HFFc6 (cell line): Measurements from ENCODE around the gene EEF1G. TPM values are rescaled to one million over a fixed set of nuclear protein-coding genes. Genes with fewer than 3 reads are reported as not detected.

Source experiments
- DNase-seq: peaks from one replicate; pipeline ENCODE4 v3.0.0-alpha.2; 2018
- H3K27ac Mint-ChIP-seq: 2 replicates; pipeline ENCODE4 v1.8.0; 2020; ENCODE audit warnings: mild to moderate bottlenecking, mixed read lengths
- H3K27me3 Mint-ChIP-seq: 2 replicates; pipeline ENCODE4 v1.8.0; 2021; ENCODE audit warnings: mild to moderate bottlenecking, moderate library complexity, mixed read lengths; ENCODE audit not compliant: insufficient read depth
- H3K36me3 Mint-ChIP-seq: 2 replicates; pipeline ENCODE4 v1.8.0; 2021; ENCODE audit warnings: low read depth, mixed read lengths
- H3K4me1 Mint-ChIP-seq: 2 replicates; pipeline ENCODE4 v1.8.0; 2020; ENCODE audit warnings: low read depth, mixed read lengths
- H3K4me3 Mint-ChIP-seq: 2 replicates; pipeline ENCODE4 v1.8.0; 2020; ENCODE audit warnings: mild to moderate bottlenecking, moderate library complexity, mixed read lengths
- H3K9me3 Mint-ChIP-seq: 2 replicates; pipeline ENCODE4 v1.8.0; 2020; ENCODE audit warnings: mild to moderate bottlenecking, mixed read lengths
- CTCF ChIP-seq: fragments of 200-600 bp; sonication (generic); IDR thresholded peaks from 2 replicates; pipeline ENCODE4 v1.5.0; 2021; ENCODE audit warnings: antibody characterized with exemption, mild to moderate bottlenecking
- total RNA-seq, 6 experiments: library from RNA; stranded (reverse); fragmentation: NEBNext Ultra II Directional; extraction: Animal tissue kit (Norgen Biotek cat#: 25700); gene quantifications; 2 replicates in 1 of 6; 3 replicates in 5 of 6; pipeline ENCODE4 v1.2.3, GENCODE V29; 2021

EEF1G gene
- total RNA-seq, 6 experiments from 2014 or later: 1,302 to 1,474 (median 1,327) TPM

GRCh38 chr11:62543680-62544444 lies 29.8 kb downstream of the EEF1G start:
- Mint-ChIP-seq H3K4me1 (peaks cover 62% of the 10 kb centered on the region), H3K27ac (peak overlapping the region; percentile 86), H3K36me3 (peaks cover 40% of the 10 kb centered on the region), H3K4me3 (peak overlapping the region; percentile 98), H3K9me3 (no peaks in the 10 kb centered on the region), H3K27me3 (peaks cover 12% of the 10 kb centered on the region)
- TF ChIP-seq CTCF: no peak
- DNase-seq: no peak

- Mint-ChIP-seq H3K36me3 (peaks cover 43% of the 10 kb centered on the region), H3K4me3 (peak overlapping the region; percentile 98), H3K4me1 (peaks cover 62% of the 10 kb centered on the region), H3K27me3 (peaks cover 12% of the 10 kb centered on the region), H3K27ac (peak overlapping the region; percentile 86), H3K9me3 (no peaks in the 10 kb centered on the region)
- peak; percentile 67 for DNase-seq
- peak; percentile 99 for TF ChIP-seq CTCF
Observed at GRCh38 chr11:62542750-62543567, 30.7 kb downstream of the EEF1G start.

GRCh38 chr11:62542111-62542745 lies 31.5 kb downstream of the EEF1G start:
- Mint-ChIP-seq H3K36me3 (peaks cover 43% of the 10 kb centered on the region), H3K4me1 (peaks cover 57% of the 10 kb centered on the region), H3K27me3 (peaks cover 12% of the 10 kb centered on the region), H3K9me3 (no peaks in the 10 kb centered on the region), H3K4me3 (peak overlapping the region; percentile 98), H3K27ac (peak overlapping the region; percentile 86)
- DNase-seq: no peak
- TF ChIP-seq CTCF: no peak

- TF ChIP-seq CTCF: no peak
- H3K4me3 Mint-ChIP-seq: peak overlapping the region; percentile 98
- no peak for DNase-seq
- no peaks in the 10 kb centered on the region for H3K9me3 Mint-ChIP-seq
- H3K36me3 Mint-ChIP-seq: peaks cover 47% of the 10 kb centered on the region
- H3K4me1 Mint-ChIP-seq: peaks cover 65% of the 10 kb centered on the region
- H3K27me3 Mint-ChIP-seq: peaks cover 13% of the 10 kb centered on the region
- peak overlapping the region; percentile 86 for H3K27ac Mint-ChIP-seq
Observed at GRCh38 chr11:62540804-62541701, 32.6 kb downstream of the EEF1G start.
